NK-92 treated with Interleukin-12 subunit alpha and Interleukin-12 subunit beta, amount 100 ng/mL, for 24 hours (cell line): Measurements from ENCODE around the gene CA6.
"Not testable (repeated sequence)": the region's sequence is repeated elsewhere in the genome, so short reads cannot be mapped to it uniquely, and the experiment has no call there.

Source experiments
- DNase-seq: peaks from one replicate; lab custom pipeline; 2025; lab: John Stamatoyannopoulos, UW

Gene CA6

GRCh38 chr1:8926707-8927694 lies 18.7 kb upstream of the CA6 start:
- no peak for DNase-seq

GRCh38 chr1:8930116-8930515 lies 15.6 kb upstream of the CA6 start:
- no peak for DNase-seq

GRCh38 chr1:8937051-8937450 lies 8.6 kb upstream of the CA6 start:
- DNase-seq: not testable (repeated sequence)

GRCh38 chr1:8937701-8938100 lies 8.0 kb upstream of the CA6 start:
- no peak for DNase-seq

- DNase-seq: no peak
Measured at GRCh38 chr1:8938232-8938999, 7.3 kb upstream of the CA6 start.

GRCh38 chr1:8939000-8939265 lies 6.7 kb upstream of the CA6 start:
- DNase-seq: no peak

GRCh38 chr1:8939362-8939995 lies 6.2 kb upstream of the CA6 start:
- DNase-seq: peak; percentile 41

- DNase-seq: no peak
Measured at GRCh38 chr1:8941906-8942305, 3.8 kb upstream of the CA6 start.

- DNase-seq: no peak
Measured at GRCh38 chr1:8943498-8944405, 1.9 kb upstream of the CA6 start.

GRCh38 chr1:8947127-8947691 lies 1.5 kb downstream of the CA6 start:
- DNase-seq: no peak

GRCh38 chr1:8950309-8950708 lies 4.6 kb downstream of the CA6 start:
- DNase-seq: peak; percentile 20

GRCh38 chr1:8951231-8951630 lies 5.6 kb downstream of the CA6 start:
- DNase-seq: no peak

GRCh38 chr1:8955406-8955805 lies 9.7 kb downstream of the CA6 start:
- no peak for DNase-seq

- DNase-seq: no peak
Measured at GRCh38 chr1:8956461-8957349, 11.0 kb downstream of the CA6 start.

GRCh38 chr1:8962812-8963530 lies 17.3 kb downstream of the CA6 start:
- peak; percentile 39 for DNase-seq

GRCh38 chr1:8963963-8964362 lies 18.3 kb downstream of the CA6 start:
- DNase-seq: no peak

GRCh38 chr1:8965121-8965820 lies 19.6 kb downstream of the CA6 start:
- no peak for DNase-seq

- DNase-seq: no peak
Measured at GRCh38 chr1:8966606-8967005, 20.9 kb downstream of the CA6 start.

GRCh38 chr1:8968902-8969301 lies 23.2 kb downstream of the CA6 start:
- not testable (repeated sequence) for DNase-seq
